GM12878 (cell line): ENCODE results near the gene TRIM62.
"Not testable (repeated sequence)": the region's sequence is repeated elsewhere in the genome, so short reads cannot be mapped to it uniquely, and the experiment has no call there.

ENCODE experiments used
- ASH2L ChIP-seq: fragments of 300-600, 200-600 bp; sonication (generic); IDR thresholded peaks from 2 replicates; pipeline ENCODE4 v1.6.1; 2017; ENCODE audit warnings: low read depth, mild to moderate bottlenecking, borderline replicate concordance
- CHD2 ChIP-seq: IDR thresholded peaks from 2 replicates; pipeline ENCODE4 v1.6.1; 2011; ENCODE audit warnings: low read depth, low read length, improper control_type of control experiment, borderline replicate concordance
- POLR2AphosphoS5 ChIP-seq: IDR thresholded peaks from 2 replicates; pipeline ENCODE4 v1.6.1; 2011; ENCODE audit warnings: mild to moderate bottlenecking, low read length, inconsistent platforms
- SMC3 ChIP-seq: IDR thresholded peaks from 2 replicates; pipeline ENCODE4 v1.6.1; 2011; ENCODE audit warnings: low read length, improper control_type of control experiment, borderline replicate concordance
- TF ChIP-seq, protein P1 (sequence below): IDR thresholded peaks from 2 replicates; pipeline ENCODE4 v1.6.1; 2011; ENCODE audit warnings: borderline replicate concordance, low read depth, mild to moderate bottlenecking, moderate library complexity, mixed read lengths, low read length; ENCODE audit not compliant: insufficient read depth; ENCODE audit errors: extremely low read length
- TF ChIP-seq, protein P2 (sequence below), 3 experiments: IDR thresholded peaks in 2 of 3; conservative IDR thresholded peaks in 1 of 3; 2 replicates each; pipeline ENCODE4 v1.5.1; 2011; ENCODE audit warnings: low read depth in 3 of 3, low read length in 3 of 3, mild to moderate bottlenecking in 3 of 3, control low read depth in 2 of 3, moderate library complexity in 2 of 3, inconsistent platforms in 1 of 3, mixed read lengths in 1 of 3; ENCODE audit not compliant: control insufficient read depth in 2 of 3, insufficient read depth in 1 of 3; ENCODE audit errors: extremely low read depth in 1 of 3

DNA sequence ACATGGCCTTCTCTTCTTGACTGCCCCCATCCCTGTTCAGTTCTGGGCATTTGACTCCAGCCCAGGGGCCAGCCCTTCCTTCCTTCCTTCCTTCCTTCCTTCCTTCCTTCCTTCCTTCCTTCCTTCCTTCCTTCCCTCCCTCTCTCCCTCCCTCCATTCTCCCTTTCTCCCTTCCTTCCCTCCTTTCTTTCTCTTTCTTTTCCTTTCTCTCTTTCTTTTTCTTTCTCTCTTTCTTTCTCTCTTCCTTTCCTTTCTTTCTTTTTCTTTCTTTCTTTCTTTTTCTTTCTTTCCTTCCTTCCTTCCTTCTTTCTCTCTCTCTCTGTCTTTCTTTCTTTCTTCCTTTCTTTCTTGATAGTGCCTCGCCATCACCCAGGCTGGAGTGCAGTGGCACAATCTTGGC lies 45.8 kb downstream of the TRIM62 start:
- TF ChIP-seq ASH2L, POLR2AphosphoS5, CHD2, SMC3: not testable (repeated sequence)
- TF ChIP-seq, protein P1, sequence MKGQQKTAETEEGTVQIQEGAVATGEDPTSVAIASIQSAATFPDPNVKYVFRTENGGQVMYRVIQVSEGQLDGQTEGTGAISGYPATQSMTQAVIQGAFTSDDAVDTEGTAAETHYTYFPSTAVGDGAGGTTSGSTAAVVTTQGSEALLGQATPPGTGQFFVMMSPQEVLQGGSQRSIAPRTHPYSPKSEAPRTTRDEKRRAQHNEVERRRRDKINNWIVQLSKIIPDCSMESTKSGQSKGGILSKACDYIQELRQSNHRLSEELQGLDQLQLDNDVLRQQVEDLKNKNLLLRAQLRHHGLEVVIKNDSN: not testable (repeated sequence)
- TF ChIP-seq, protein P2, sequence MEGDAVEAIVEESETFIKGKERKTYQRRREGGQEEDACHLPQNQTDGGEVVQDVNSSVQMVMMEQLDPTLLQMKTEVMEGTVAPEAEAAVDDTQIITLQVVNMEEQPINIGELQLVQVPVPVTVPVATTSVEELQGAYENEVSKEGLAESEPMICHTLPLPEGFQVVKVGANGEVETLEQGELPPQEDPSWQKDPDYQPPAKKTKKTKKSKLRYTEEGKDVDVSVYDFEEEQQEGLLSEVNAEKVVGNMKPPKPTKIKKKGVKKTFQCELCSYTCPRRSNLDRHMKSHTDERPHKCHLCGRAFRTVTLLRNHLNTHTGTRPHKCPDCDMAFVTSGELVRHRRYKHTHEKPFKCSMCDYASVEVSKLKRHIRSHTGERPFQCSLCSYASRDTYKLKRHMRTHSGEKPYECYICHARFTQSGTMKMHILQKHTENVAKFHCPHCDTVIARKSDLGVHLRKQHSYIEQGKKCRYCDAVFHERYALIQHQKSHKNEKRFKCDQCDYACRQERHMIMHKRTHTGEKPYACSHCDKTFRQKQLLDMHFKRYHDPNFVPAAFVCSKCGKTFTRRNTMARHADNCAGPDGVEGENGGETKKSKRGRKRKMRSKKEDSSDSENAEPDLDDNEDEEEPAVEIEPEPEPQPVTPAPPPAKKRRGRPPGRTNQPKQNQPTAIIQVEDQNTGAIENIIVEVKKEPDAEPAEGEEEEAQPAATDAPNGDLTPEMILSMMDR (IDR thresholded peaks at IDR 0.05 in 2 of 3, conservative IDR thresholded peaks at IDR 0.05 in 1 of 3; ENCODE audit: control insufficient read depth in 2 of 3, extremely low read depth in 1 of 3, insufficient read depth in 1 of 3, low read depth in 3 of 3, low read length in 3 of 3): not testable (repeated sequence)
